GM19452 (cell line): ENCODE data around the gene PTPRB.

Experiments used
- ATAC-seq: cut with Tn5 transposase; IDR thresholded peaks from one replicate; pipeline ENCODE4 v1.9.1; 2021; ENCODE audit not compliant: unreplicated experiment

PTPRB gene

GRCh38 chr12:70637303-70638085 lies at the start of gene PTPRB:
Gene PTPRB (minus strand): TSS chr12:70637429. CDS start chr12:70637395, 34 bp downstream.
- ATAC-seq: no peak

GRCh38 chr12:70686907-70687306 lies 49.7 kb upstream of the PTPRB start:
- no peak for ATAC-seq

DNA sequence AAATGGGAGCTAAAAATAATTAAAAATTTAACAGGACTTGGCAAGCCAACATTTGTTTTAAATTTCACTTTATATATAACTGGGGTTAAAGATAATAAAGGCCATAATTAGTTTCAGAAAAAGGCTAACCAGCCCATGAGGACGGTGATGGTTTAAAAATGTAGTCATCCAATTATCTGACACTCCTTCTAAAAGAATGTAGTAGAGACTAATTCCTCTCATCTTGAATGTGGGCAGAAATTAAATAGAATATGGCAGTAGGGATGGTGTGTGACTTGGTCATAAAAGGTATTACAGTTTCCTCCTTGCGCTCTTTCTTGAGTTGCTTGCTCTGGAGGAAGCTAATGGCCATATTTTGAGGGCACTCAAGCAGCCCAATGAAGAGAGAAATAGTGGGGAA lies 49.1 kb upstream of the PTPRB start:
- ATAC-seq: no peak

- no peak for ATAC-seq
Observed at GRCh38 chr12:70683976-70684375, 46.7 kb upstream of the PTPRB start.

DNA sequence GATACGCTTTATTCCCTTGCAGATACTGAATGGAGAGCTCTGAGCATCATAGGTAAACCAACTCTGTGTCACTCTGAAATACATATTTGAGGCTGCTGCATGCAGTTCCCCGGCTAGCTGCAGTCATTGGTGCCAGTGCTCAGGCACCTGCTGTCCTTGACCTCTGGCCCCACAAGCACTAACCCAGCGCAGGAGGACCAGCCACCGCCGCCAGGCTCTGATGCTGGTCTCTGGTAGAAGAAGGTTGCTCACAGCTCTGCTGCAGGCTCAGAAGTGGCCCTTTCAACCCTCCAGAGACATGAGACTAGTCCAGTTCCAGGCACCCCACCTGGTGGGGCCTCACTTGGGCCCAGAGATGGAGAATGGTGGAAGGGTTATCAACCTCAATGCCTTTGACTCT lies 34.5 kb upstream of the PTPRB start:
- no peak for ATAC-seq

- no peak for ATAC-seq
Observed at GRCh38 chr12:70670948-70671347, 33.7 kb upstream of the PTPRB start.

GRCh38 chr12:70667253-70667652 lies 30.0 kb upstream of the PTPRB start:
- ATAC-seq: no peak

DNA sequence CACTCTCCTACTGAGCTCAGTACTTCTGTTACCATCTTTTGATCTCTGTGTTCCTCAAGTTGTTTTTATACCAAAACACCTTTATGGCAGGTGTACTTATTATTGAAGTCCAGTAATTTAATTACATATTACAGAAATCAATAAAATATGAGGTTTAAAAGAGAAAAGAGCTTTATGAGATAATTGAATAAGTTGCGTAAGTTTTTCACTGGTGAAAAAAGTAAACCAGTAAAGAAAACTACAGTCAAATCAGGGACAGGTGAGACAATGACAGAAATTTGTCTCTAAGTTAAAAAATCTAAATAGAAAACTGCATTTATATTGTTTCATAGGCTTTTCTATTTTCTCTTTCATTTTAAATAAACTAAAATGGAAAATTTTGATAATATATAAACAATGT lies 29.1 kb upstream of the PTPRB start:
- ATAC-seq: no peak

DNA sequence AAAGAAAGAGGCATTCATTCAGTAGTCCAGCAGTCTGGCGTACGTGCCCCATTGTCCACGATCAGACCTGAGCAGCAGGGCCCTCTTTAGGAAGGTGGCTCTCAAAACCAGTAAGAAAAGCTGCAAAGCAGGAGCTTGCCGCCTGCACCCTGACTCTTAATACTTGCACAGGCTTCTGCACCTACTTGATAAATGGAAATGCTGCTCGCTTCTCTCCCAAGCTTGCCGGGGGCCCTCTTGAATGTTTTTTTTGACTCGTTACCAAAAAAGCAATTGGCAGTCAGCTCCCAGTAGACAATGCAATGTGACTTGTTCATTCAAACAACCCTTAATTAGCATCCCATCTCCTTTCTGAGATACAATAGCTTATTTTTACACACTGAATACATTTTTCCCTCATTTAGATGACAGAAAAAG lies 27.2 kb upstream of the PTPRB start:
- ATAC-seq: no peak

DNA sequence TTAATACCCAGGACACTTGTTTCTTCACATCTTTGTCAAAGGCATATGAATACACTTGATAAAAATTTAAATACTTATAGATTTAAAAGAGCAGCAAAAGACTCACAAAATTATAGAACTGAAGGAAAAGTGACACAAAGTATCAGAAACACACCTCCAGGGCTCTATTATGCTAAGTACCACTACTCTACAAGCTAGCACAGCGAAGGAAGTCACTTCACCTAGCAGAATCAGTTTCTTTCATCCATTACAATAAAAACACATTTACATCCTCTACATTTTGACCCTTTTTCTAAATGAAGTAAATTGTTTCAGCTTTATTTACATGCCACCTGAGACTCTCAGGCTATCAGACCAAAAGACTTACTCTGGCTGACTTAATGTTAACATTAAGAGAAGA lies 26.6 kb upstream of the PTPRB start:
- ATAC-seq: no peak

DNA sequence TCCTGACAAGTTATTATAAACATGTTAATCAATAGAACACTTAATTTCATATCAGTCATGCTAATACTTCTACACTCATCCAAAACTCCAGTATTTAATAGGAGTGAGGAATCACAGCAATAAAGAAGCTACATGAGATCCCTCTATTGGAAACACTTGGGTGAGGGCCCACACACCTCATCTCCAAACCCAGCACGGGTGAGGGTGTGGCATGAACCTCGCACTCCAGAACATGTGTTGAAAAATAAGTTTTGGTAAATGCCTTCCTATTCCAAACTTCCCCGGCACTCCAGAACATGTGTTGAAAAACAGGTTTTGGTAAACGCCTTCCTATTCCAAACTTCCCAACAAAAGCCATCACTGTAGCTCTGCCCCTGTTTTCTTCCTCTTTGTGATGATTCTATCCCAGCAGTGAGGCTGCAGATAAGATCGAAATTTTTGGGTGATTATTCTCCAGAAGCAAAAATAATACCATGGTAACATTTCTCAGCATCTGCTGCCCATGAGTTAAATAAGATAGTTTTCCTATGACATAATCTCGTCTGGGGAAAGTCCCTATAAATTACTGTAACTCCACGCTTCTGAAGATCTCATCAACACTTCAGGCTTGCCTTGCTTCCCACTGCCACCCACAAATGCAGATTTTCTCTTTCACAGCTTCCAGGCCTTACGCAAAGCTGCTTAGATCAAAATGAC lies 24.4 kb upstream of the PTPRB start:
- ATAC-seq: no peak

DNA sequence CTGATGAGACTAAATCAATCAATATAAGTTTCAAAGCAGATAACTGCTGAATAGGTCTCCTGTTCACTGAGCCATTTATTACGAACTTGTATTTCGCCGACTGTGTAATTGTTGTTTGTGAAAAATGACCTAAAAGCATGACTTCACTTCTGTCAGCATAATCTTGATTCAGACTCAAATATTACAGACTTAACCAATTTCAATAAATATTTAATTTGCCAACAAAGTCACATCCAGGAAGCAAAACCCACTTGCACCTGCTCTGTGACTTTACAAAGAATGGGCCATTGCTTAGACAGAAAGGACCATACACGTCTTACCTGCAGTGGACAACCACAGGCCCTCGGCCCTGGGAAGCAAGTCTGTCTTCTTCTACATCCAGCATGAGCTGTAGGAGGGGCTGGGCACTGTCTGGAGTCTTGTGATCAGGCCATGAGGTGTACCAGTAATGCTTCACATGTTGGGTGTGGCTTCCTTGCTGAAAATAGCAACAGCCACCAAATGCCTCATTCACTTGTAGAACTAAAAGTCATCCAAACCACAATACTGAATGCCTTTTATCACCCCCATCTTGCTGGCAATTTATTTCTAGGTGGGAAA lies 23.5 kb upstream of the PTPRB start:
- no peak for ATAC-seq

- no peak for ATAC-seq
Observed at GRCh38 chr12:70660002-70660604, 22.9 kb upstream of the PTPRB start.

GRCh38 chr12:70659077-70659606 lies 21.9 kb upstream of the PTPRB start:
- ATAC-seq: no peak

DNA sequence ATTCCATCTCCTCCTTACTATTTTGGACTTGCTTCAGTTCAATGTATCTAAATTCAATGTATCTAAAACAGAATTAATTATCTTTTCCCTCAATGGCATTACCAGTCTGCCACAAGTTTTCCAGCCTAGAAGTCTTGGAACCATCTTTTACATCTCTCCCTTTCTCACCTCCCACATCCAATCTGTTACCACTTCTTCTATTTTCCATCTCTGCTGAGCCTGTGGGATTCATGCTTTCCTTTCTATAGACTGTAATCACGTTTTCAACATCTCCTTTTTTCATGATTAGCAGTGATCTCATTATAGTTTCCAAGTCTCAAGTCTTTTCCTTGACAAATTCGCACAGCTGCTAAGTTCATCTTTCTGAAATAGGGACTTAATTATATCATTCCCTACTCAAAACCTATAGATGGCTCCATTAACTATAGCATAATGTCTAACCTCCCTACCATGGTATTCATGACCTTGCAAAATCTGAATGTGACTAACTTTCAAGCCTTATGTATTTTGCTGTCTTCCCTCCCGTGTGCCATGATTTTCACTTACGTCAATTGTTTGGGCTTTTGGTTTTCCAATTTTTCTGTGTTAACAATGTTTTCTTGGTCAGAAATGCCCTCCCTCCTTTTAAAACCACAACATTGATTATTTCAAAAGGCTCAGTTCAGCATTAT lies 20.5 kb upstream of the PTPRB start:
- no peak for ATAC-seq

GRCh38 chr12:70652451-70652850 lies 15.2 kb upstream of the PTPRB start:
- ATAC-seq: no peak

- ATAC-seq: no peak
Observed at GRCh38 chr12:70648831-70649230, 11.6 kb upstream of the PTPRB start.

DNA sequence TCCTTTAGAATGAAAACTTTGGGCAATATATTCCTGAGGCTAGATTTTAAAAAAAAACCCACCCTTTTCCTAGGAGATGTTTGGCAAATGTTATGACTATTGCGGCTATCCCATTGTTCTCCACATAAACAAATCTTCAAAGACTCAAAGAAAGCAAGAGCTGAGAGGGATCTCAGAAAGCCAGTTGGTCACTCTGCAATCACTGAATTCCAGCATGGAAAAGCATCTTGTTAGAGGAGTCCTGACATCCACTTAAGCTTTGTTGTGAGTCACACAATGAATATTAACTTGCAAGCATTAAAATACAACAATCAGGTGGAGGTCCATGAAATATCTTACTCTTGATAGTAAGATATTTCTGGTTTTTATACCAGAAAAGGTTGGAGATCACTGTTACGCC lies 11.0 kb upstream of the PTPRB start:
- no peak for ATAC-seq

GRCh38 chr12:70646850-70647249 lies 9.6 kb upstream of the PTPRB start:
- no peak for ATAC-seq

DNA sequence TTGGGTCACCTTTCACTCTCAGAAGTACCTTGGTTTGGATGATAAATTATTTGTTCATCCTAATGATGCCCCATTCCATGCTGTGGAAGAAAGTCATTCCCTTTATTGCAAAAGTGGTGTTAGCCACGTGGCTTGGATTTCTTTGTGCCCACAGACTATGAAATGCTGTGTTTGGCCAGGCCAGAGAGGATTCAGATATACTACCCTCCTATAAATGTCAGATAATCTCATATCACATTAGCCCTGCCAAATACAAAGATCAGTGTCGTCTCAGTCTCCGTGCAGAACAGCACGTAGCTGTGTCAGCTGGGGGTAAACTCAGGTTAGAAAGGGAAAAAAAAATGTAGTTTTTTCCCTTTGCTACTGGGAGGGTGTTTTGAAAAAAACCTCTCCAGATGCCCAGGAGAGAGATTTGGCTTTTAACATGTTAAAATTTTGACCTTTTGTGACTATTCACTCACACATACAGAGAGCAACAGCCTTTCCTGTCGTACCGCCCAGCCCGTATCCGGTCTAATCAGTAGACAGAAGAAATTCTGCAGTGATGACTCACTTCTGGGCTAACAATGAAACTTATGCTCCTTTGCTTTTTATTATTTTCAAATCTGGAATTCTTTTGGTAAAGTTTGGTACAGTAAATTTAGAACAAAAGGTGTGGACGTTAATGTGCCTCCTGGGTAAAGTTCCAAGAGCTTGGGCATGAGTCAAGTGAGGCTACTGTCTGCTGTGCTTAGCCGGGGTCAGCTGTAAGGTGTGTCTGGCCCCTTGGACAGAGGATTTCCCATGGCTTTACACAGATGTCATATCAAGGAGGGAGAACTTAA lies 8.5 kb upstream of the PTPRB start:
- ATAC-seq: no peak
